IMR-90 (cell line): Measurements from ENCODE around the gene GNAI3. TPM values are rescaled to one million over a fixed set of nuclear protein-coding genes. Genes with fewer than 3 reads are reported as not detected.

Experiments
- ATAC-seq: fragments of 200-7000 bp; cut with Tn5 transposase; 2 replicates; pipeline ENCODE4 v1.9.1; 2020; ENCODE audit warnings: low read depth, mild to moderate bottlenecking, moderate library complexity
- BruUV-seq: library from RNA; stranded (reverse); fragments of 400-500 nt; replicated peaks from 2 replicates; lab custom pipeline; 2021; lab: Mats Ljungman, UMichigan
- CTCF ChIA-PET: fragments of 300-600 bp; formaldehyde crosslinking; extraction: SDS; loops from one replicate; lab custom pipeline; 2021; ENCODE audit warnings: antibody characterized with exemption; lab: Yijun Ruan, JAX
- POLR2A ChIA-PET: fragments of 300-600 bp; sonication (Branson Sonifier 250); formaldehyde crosslinking; loops from one replicate; lab custom pipeline; 2022; ENCODE audit warnings: antibody characterized with exemption; ENCODE audit not compliant: unreplicated experiment; lab: Charles Lee
- DNase-seq: peaks from one replicate; pipeline ENCODE4 v3.0.0; 2013
- H2AFZ ChIP-seq: replicated peaks from 2 replicates; pipeline ENCODE3; 2013; ENCODE audit warnings: low read length, mild to moderate bottlenecking; ENCODE audit not compliant: poor library complexity
- H2AK5ac ChIP-seq: 2 replicates; pipeline ENCODE4 v1.6.1; 2013; ENCODE audit warnings: low read depth, low read length, inconsistent platforms
- H2AK9ac ChIP-seq: replicated peaks from 2 replicates; pipeline ENCODE3; 2013; ENCODE audit warnings: mild to moderate bottlenecking, low read depth, low read length, moderate library complexity; ENCODE audit not compliant: poor library complexity
- H2BK120ac ChIP-seq: 2 replicates; pipeline ENCODE4 v1.6.1; 2013; ENCODE audit warnings: low read depth, low read length, inconsistent platforms
- H2BK15ac ChIP-seq: 3 replicates; pipeline ENCODE4 v1.6.1; 2013; ENCODE audit warnings: low read depth, low read length, inconsistent platforms
- H2BK20ac ChIP-seq: 2 replicates; pipeline ENCODE4 v1.6.1; 2013; ENCODE audit warnings: low read depth, mild to moderate bottlenecking, inconsistent platforms, low read length, moderate library complexity
- H2BK5ac ChIP-seq: 2 replicates; pipeline ENCODE4 v1.6.1; 2013; ENCODE audit warnings: mild to moderate bottlenecking, low read depth, low read length, inconsistent platforms; ENCODE audit not compliant: poor library complexity, severe bottlenecking
- H3K14ac ChIP-seq: replicated peaks from 2 replicates; pipeline ENCODE4 v1.6.1; 2013; ENCODE audit warnings: low read depth, low read length, inconsistent platforms
- H3K18ac ChIP-seq: 2 replicates; pipeline ENCODE4 v1.6.1; 2013; ENCODE audit warnings: low read depth, low read length, control low read depth
- H3K23ac ChIP-seq: 2 replicates; pipeline ENCODE4 v1.6.1; 2013; ENCODE audit warnings: low read depth, low read length, inconsistent platforms
- H3K27ac ChIP-seq: 2 replicates; pipeline ENCODE4 v1.5.1; 2013; ENCODE audit warnings: mild to moderate bottlenecking, control low read depth, low read length; ENCODE audit not compliant: insufficient read depth
- H3K27me3 ChIP-seq: 2 replicates; pipeline ENCODE4 v1.6.1; 2013; ENCODE audit warnings: low read length; ENCODE audit not compliant: control insufficient read depth, insufficient read depth
- H3K36me3 ChIP-seq: 2 replicates; pipeline ENCODE4 v1.6.1; 2013; ENCODE audit warnings: low read length, mixed read lengths; ENCODE audit not compliant: control insufficient read depth, insufficient read depth
- H3K4ac ChIP-seq: 2 replicates; pipeline ENCODE4 v1.6.1; 2013; ENCODE audit warnings: low read depth, low read length, inconsistent platforms
- H3K4me1 ChIP-seq: 2 replicates; pipeline ENCODE4 v1.6.1; 2013; ENCODE audit warnings: low read length, mixed read lengths; ENCODE audit not compliant: control insufficient read depth, insufficient read depth
- H3K4me2 ChIP-seq: 2 replicates; pipeline ENCODE4 v1.6.1; 2013; ENCODE audit warnings: low read depth, mild to moderate bottlenecking, control low read depth, low read length, moderate library complexity
- H3K4me3 ChIP-seq: 2 replicates; pipeline ENCODE4 v1.5.1; 2013; ENCODE audit warnings: low read depth, mild to moderate bottlenecking, control low read depth, low read length, moderate library complexity; ENCODE audit not compliant: insufficient read depth
- H3K56ac ChIP-seq: 2 replicates; pipeline ENCODE4 v1.6.1; 2013; ENCODE audit warnings: low read length, inconsistent platforms; ENCODE audit not compliant: insufficient read depth; ENCODE audit errors: extremely low read depth
- H3K79me1 ChIP-seq, 2 experiments: 2 replicates each; pipeline ENCODE4 v1.6.1; 2013; ENCODE audit warnings: low read length in 2 of 2, inconsistent platforms in 1 of 2, low read depth in 1 of 2
- H3K9ac ChIP-seq: 2 replicates; pipeline ENCODE4 v1.6.1; 2013; ENCODE audit warnings: low read depth, low read length, control low read depth
- H3K9me1 ChIP-seq: 2 replicates; pipeline ENCODE4 v1.6.1; 2013; ENCODE audit warnings: low read length, inconsistent platforms; ENCODE audit not compliant: insufficient read depth
- H3K9me3 ChIP-seq: 2 replicates; pipeline ENCODE4 v1.6.1; 2013; ENCODE audit warnings: low read length; ENCODE audit not compliant: control insufficient read depth, insufficient read depth
- H4K20me1 ChIP-seq: 2 replicates; pipeline ENCODE4 v1.6.1; 2013; ENCODE audit warnings: low read length, inconsistent platforms; ENCODE audit not compliant: insufficient read depth
- H4K5ac ChIP-seq: 2 replicates; pipeline ENCODE4 v1.6.1; 2013; ENCODE audit warnings: mild to moderate bottlenecking, low read depth, low read length, control low read depth
- H4K8ac ChIP-seq, 2 experiments: 2 replicates each; pipeline ENCODE4 v1.6.1; 2013; ENCODE audit warnings: low read depth in 2 of 2, low read length in 2 of 2, control low read depth in 1 of 2, inconsistent platforms in 1 of 2
- H4K91ac ChIP-seq: 2 replicates; pipeline ENCODE4 v1.6.1; 2013; ENCODE audit warnings: low read depth, low read length, inconsistent platforms; ENCODE audit not compliant: insufficient read depth
- CEBPB ChIP-seq: IDR thresholded peaks from 2 replicates; pipeline ENCODE4 v1.6.1; 2012; ENCODE audit warnings: low read depth, low read length, improper control_type of control experiment
- CTCF ChIP-seq: conservative IDR thresholded peaks from 2 replicates; pipeline ENCODE4 v1.5.1; 2012; ENCODE audit warnings: mild to moderate bottlenecking, low read depth, low read length, improper control_type of control experiment
- MAFK ChIP-seq: IDR thresholded peaks from 2 replicates; pipeline ENCODE4 v1.6.1; 2012; ENCODE audit warnings: low read depth, low read length, improper control_type of control experiment
- MAZ ChIP-seq: IDR thresholded peaks from 2 replicates; pipeline ENCODE4 v1.6.1; 2012; ENCODE audit warnings: low read depth, mild to moderate bottlenecking, low read length, improper control_type of control experiment, moderate library complexity, borderline replicate concordance
- NFE2L2 ChIP-seq: fragments of 150-350 bp; IDR thresholded peaks from 2 replicates; pipeline ENCODE4 v1.6.1; 2016; ENCODE audit warnings: low read depth, mild to moderate bottlenecking, low read length
- RFX5 ChIP-seq: IDR thresholded peaks from 2 replicates; pipeline ENCODE4 v1.8.0; 2012; ENCODE audit warnings: low read depth, mild to moderate bottlenecking, low read length, moderate library complexity
- SMC3 ChIP-seq: fragments of 150-350 bp; IDR thresholded peaks from 2 replicates; pipeline ENCODE4 v1.6.1; 2016; ENCODE audit warnings: low read depth, mild to moderate bottlenecking, antibody characterized with exemption, low read length, moderate library complexity
- USF2 ChIP-seq: fragments of 150-350 bp; IDR thresholded peaks from 2 replicates; pipeline ENCODE4 v1.6.1; 2017; ENCODE audit warnings: mild to moderate bottlenecking, antibody characterized with exemption, low read length, low read depth
- WGBS, 2 experiments: methylation state at CpG; one replicate each; pipeline versions ENCODE4 v1.1.5 to v1.1.7; 2013; ENCODE audit warnings: missing lambda C conversion rate in 2 of 2; ENCODE audit not compliant: insufficient read length in 1 of 2; ENCODE audit errors: extremely low coverage in 2 of 2; 5-methylcytosine and 5-hydroxymethylcytosine counted together
- dilution Hi-C: fragments of 300-500 bp; cut with HindIII; formaldehyde crosslinking; loops from one replicate; pipeline ENCODE4 v1.14.3; 2018; ENCODE audit warnings: low sequenced_read_pairs; ENCODE audit not compliant: unreplicated experiment
- in situ Hi-C: fragments of 300-500 bp; cut with MboI; formaldehyde crosslinking; loops from 3 replicates; pipeline ENCODE4 v1.14.3; 2019; ENCODE audit warnings: low sequenced_read_pairs, inconsistent platforms, mixed read lengths
- intact Hi-C: fragments of 100-400 bp; cut with micrococcal nuclease; formaldehyde crosslinking; loops from 2 replicates; pipeline ENCODE4 v1.10.0; 2022
- polyA plus RNA-seq, 3 experiments: library from polyadenylated mRNA; depleted of rRNA; stranded (reverse); fragments of >200 nt; gene quantifications; 2 replicates each; pipeline ENCODE4 v1.2.3, GENCODE V29; 2012; ENCODE audit warnings: low replicate concordance in 1 of 3
- total RNA-seq: library from RNA; depleted of rRNA; stranded (reverse); fragments of >200 nt; gene quantifications from 2 replicates; pipeline ENCODE4 v1.2.3, GENCODE V29; 2012
- TF ChIP-seq, protein P1 (sequence below): fragments of 150-350 bp; IDR thresholded peaks from 2 replicates; pipeline ENCODE4 v1.6.1; 2016; ENCODE audit warnings: low read depth, mild to moderate bottlenecking, low read length, moderate library complexity, borderline replicate concordance

Gene GNAI3
- total and polyA plus RNA-seq, 2 of the 4 experiments (the other 2 are of a cell fraction) = 5.9 to 14.9 TPM

DNA sequence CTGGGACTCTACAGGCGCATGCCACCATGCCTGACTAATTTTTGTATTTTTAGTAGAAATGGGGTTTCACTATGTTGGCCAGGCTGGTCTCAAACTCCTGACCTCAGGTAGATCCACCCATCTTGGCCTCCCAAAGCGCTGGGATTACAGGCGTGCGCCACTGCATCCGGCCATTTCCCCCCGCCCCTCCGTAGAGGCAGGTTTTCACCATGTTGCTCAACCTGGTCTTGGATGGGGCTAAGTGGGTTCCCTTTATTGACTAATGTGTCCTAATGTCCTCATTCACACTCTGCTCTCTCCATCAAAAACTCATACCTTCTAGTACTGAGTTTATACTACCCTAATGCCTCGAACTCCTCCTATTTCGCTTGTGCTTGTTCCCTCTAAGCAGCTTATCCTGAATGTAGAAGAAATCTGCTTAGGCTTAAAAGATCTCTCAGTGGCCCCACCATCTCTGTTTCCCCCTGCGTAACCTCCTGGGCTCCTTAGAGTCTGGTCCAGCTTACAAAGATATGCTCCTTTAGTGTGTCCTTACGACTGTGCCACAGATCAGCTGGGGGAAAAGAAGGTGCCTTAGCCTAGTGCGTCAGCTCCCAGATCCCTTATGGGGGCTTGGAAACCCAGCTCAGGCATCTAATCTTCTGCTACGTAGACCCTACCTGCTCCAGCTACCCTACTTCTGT, 63.0 kb downstream of the GNAI3 start (continued):
- TF ChIP-seq CEBPB = no peak

- dilution Hi-C loops (no loop called here), intact Hi-C loops (no loop called here), in situ Hi-C loops (no loop called here)
- ChIA-PET POLR2A (interaction anchor here (0.5 kb wide), 1 partner anchor 12 kb away, joined by 4 read pairs; no protein-coding TSS in a partner anchor), CTCF (interaction anchor here (0.8 to 1.9 kb wide), 4 partner anchors 13 to 264 kb away, joined by 3 to 5 read pairs (median 4); no protein-coding TSS in a partner anchor)
- DNase-seq (peak; percentile 76), ATAC-seq (peak; percentile 51)
- H3K9ac ChIP-seq = no peak overlapping the region
- H4K5ac ChIP-seq = peak overlapping the region; percentile 12; the same call in 1 of the 2 replicates
- no peaks in the 10 kb centered on the region for H4K20me1 ChIP-seq
- H3K18ac ChIP-seq = peak overlapping the region; percentile 44; the same call in 1 of the 2 replicates
- peak overlapping the region; percentile 54 for H2AFZ ChIP-seq
- H2AK5ac ChIP-seq = peak overlapping the region; percentile 16; the same call in 1 of the 2 replicates
- no peaks in the 10 kb centered on the region for H3K27me3 ChIP-seq
- no peak overlapping the region; the same call in 1 of the 2 replicates for H3K56ac ChIP-seq
- peak overlapping the region; percentile 47 for H2AK9ac ChIP-seq
- WGBS, 2 experiments = 40% methylated on average over 1 of the region's 7 CpGs; no CpG with 5 or more reads in 1 of the 2 experiments
- peak overlapping the region; percentile 73 for H3K14ac ChIP-seq
- H3K4me1 ChIP-seq = peaks cover 25% of the 10 kb centered on the region
- peak overlapping the region; percentile 13 for H3K27ac ChIP-seq
- H3K4me3 ChIP-seq = no peak overlapping the region
- H3K4me2 ChIP-seq = peak overlapping the region; percentile 16
- BruUV-seq = no TSS peak
- peak overlapping the region; percentile 27 to 33; a peak in 3 of 4 replicates for H4K8ac ChIP-seq
- H3K9me3 ChIP-seq = no peaks in the 10 kb centered on the region
- H3K23ac ChIP-seq = peak overlapping the region; percentile 70
- peak overlapping the region; percentile 74 for H2BK120ac ChIP-seq
- H3K4ac ChIP-seq = peak overlapping the region; percentile 71
- H3K36me3 ChIP-seq = no peaks in the 10 kb centered on the region
- H4K91ac ChIP-seq = peak overlapping the region; percentile 33
- peak overlapping the region; percentile 44 for H2BK5ac ChIP-seq
- H3K9me1 ChIP-seq = peaks cover 51% of the 10 kb centered on the region
- H3K79me1 ChIP-seq = peaks cover 3 to 57% of the 10 kb centered on the region in 2 experiments; a peak in 3 of 4 replicates
- peak overlapping the region; percentile 72 for H2BK20ac ChIP-seq
- peak overlapping the region; percentile 63; the same call in 1 of the 3 replicates for H2BK15ac ChIP-seq
- no peak for TF ChIP-seq CTCF
- TF ChIP-seq, protein P1, sequence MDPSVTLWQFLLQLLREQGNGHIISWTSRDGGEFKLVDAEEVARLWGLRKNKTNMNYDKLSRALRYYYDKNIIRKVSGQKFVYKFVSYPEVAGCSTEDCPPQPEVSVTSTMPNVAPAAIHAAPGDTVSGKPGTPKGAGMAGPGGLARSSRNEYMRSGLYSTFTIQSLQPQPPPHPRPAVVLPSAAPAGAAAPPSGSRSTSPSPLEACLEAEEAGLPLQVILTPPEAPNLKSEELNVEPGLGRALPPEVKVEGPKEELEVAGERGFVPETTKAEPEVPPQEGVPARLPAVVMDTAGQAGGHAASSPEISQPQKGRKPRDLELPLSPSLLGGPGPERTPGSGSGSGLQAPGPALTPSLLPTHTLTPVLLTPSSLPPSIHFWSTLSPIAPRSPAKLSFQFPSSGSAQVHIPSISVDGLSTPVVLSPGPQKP = no peak
- no peak for TF ChIP-seq USF2
- no peak for TF ChIP-seq MAZ
- TF ChIP-seq NFE2L2 = no peak
- TF ChIP-seq SMC3 = no peak
- no peak for TF ChIP-seq CEBPB
- no peak for TF ChIP-seq MAFK
- no peak for TF ChIP-seq RFX5
Observed at GRCh38 chr1:109613361-109614147, 65.1 kb downstream of the GNAI3 start.
